MM.1S (cell line): ENCODE results near the gene TMEM238.

ENCODE experiments used
- DNase-seq: peaks from one replicate; pipeline ENCODE4 v3.0.0-alpha.2; 2015
- H2AFZ ChIP-seq: fragments of 300-600 bp; sonication (generic); 2 replicates; pipeline ENCODE4 v1.6.0; 2016; ENCODE audit warnings: antibody characterized with exemption, low read length
- H3F3A ChIP-seq: fragments of 300-600 bp; sonication (generic); 2 replicates; pipeline ENCODE4 v1.6.1; 2016; ENCODE audit warnings: mild to moderate bottlenecking, antibody characterized with exemption, low read length, moderate library complexity, mixed read lengths; ENCODE audit not compliant: insufficient read depth
- H3K27ac ChIP-seq: fragments of 300-600 bp; sonication (generic); 2 replicates; pipeline ENCODE4 v1.5.1; 2016; ENCODE audit warnings: mild to moderate bottlenecking, low read length
- H3K27me3 ChIP-seq: fragments of 300-600 bp; sonication (generic); replicated peaks from 2 replicates; pipeline ENCODE4 v1.6.0; 2016; ENCODE audit warnings: low read length; ENCODE audit not compliant: insufficient read depth
- H3K36me3 ChIP-seq: fragments of 300-600 bp; sonication (generic); replicated peaks from 2 replicates; pipeline ENCODE4 v1.6.1; 2016; ENCODE audit warnings: mild to moderate bottlenecking, low read length, mixed read lengths; ENCODE audit not compliant: insufficient read depth
- H3K4me1 ChIP-seq: fragments of 300-600 bp; sonication (generic); 2 replicates; pipeline ENCODE4 v1.6.1; 2016; ENCODE audit warnings: low read length, mixed read lengths
- H3K4me2 ChIP-seq: fragments of 300-600 bp; sonication (generic); 2 replicates; pipeline ENCODE4 v1.6.0; 2016; ENCODE audit warnings: low read depth, low read length
- H3K4me3 ChIP-seq: fragments of 300-600 bp; sonication (generic); 2 replicates; pipeline ENCODE4 v1.5.1; 2016; ENCODE audit warnings: low read length, mixed read lengths
- H3K79me2 ChIP-seq: fragments of 300-600 bp; sonication (generic); 2 replicates; pipeline ENCODE4 v1.6.1; 2016; ENCODE audit warnings: mixed run types, low read length, mixed read lengths
- H3K9ac ChIP-seq: fragments of 300-600 bp; sonication (generic); 2 replicates; pipeline ENCODE4 v1.6.1; 2016; ENCODE audit warnings: low read length, mixed read lengths
- H3K9me2 ChIP-seq: fragments of 300-600 bp; sonication (generic); replicated peaks from 2 replicates; pipeline ENCODE4 v1.6.1; 2016; ENCODE audit warnings: mild to moderate bottlenecking, low read length, mixed read lengths; ENCODE audit not compliant: insufficient read depth
- H3K9me3 ChIP-seq: fragments of 300-600 bp; sonication (generic); replicated peaks from 2 replicates; pipeline ENCODE4 v1.6.1; 2016; ENCODE audit warnings: mild to moderate bottlenecking, low read length, mixed read lengths; ENCODE audit not compliant: insufficient read depth
- H4K20me1 ChIP-seq: fragments of 300-600 bp; sonication (generic); 2 replicates; pipeline ENCODE4 v1.6.1; 2016; ENCODE audit warnings: mild to moderate bottlenecking, low read length, moderate library complexity, mixed read lengths; ENCODE audit not compliant: insufficient read depth
- CTCF ChIP-seq: fragments of 300-600 bp; sonication (generic); IDR thresholded peaks from 2 replicates; pipeline ENCODE4 v1.5.1; 2016; ENCODE audit warnings: antibody characterized with exemption, low read length, mixed read lengths
- EZH2 ChIP-seq: fragments of 300-600 bp; sonication (generic); optimal IDR thresholded peaks from 2 replicates; pipeline ENCODE3; 2017; ENCODE audit warnings: low read depth, mild to moderate bottlenecking, antibody characterized with exemption, low read length, mixed read lengths
- EZH2phosphoT487 ChIP-seq: fragments of 300-600 bp; sonication (generic); IDR thresholded peaks from 2 replicates; pipeline ENCODE4 v1.6.1; 2018; ENCODE audit warnings: antibody characterized with exemption, low read length

Gene TMEM238

GRCh38 chr19:55352549-55353145 lies 31.4 kb downstream of the TMEM238 start:
- no peak for DNase-seq
- peaks cover 66% of the 10 kb centered on the region for H3K27me3 ChIP-seq

GRCh38 chr19:55352040-55352439 lies 32.1 kb downstream of the TMEM238 start:
- Histone ChIP-seq H4K20me1 (no peaks in the 10 kb centered on the region), H2AFZ (no peak overlapping the region), H3K36me3 (no peaks in the 10 kb centered on the region), H3K4me2 (no peak overlapping the region), H3K9ac (no peak overlapping the region), H3K9me2 (no peaks in the 10 kb centered on the region), H3F3A (no peaks in the 10 kb centered on the region; the same call in 1 of the 2 replicates), H3K4me3 (no peak overlapping the region), H3K79me2 (no peaks in the 10 kb centered on the region), H3K27me3 (peaks cover 60% of the 10 kb centered on the region), H3K4me1 (no peaks in the 10 kb centered on the region), H3K27ac (no peak overlapping the region), H3K9me3 (no peaks in the 10 kb centered on the region)
- DNase-seq: no peak
- TF ChIP-seq EZH2 (no peak), EZH2phosphoT487 (no peak), CTCF (no peak)

More at GRCh38 chr19:55352549-55353145, 31.4 kb downstream of the TMEM238 start:
- Histone ChIP-seq H3K9me2 (no peaks in the 10 kb centered on the region), H3K4me1 (no peaks in the 10 kb centered on the region), H3K4me3 (no peak overlapping the region), H3K9ac (no peak overlapping the region), H4K20me1 (no peaks in the 10 kb centered on the region), H2AFZ (no peak overlapping the region), H3K27ac (no peak overlapping the region), H3K4me2 (no peak overlapping the region), H3K36me3 (no peaks in the 10 kb centered on the region), H3F3A (no peaks in the 10 kb centered on the region; the same call in 1 of the 2 replicates), H3K9me3 (no peaks in the 10 kb centered on the region), H3K79me2 (no peaks in the 10 kb centered on the region)
- no peak for TF ChIP-seq CTCF
- TF ChIP-seq EZH2phosphoT487: no peak
- TF ChIP-seq EZH2: no peak

GRCh38 chr19:55350620-55351315 lies 33.3 kb downstream of the TMEM238 start:
- no peaks in the 10 kb centered on the region for H4K20me1 ChIP-seq
- TF ChIP-seq EZH2phosphoT487 (no peak), CTCF (no peak), EZH2 (no peak)
- H3K36me3 ChIP-seq: no peaks in the 10 kb centered on the region
- no peaks in the 10 kb centered on the region; the same call in 1 of the 2 replicates for H3F3A ChIP-seq
- no peak overlapping the region for H2AFZ ChIP-seq
- no peaks in the 10 kb centered on the region for H3K79me2 ChIP-seq
- no peak overlapping the region for H3K27ac ChIP-seq
- no peak overlapping the region for H3K4me2 ChIP-seq
- H3K9me3 ChIP-seq: no peaks in the 10 kb centered on the region
- no peak for DNase-seq
- H3K4me3 ChIP-seq: no peak overlapping the region
- peaks cover 48% of the 10 kb centered on the region for H3K27me3 ChIP-seq
- no peak overlapping the region for H3K9ac ChIP-seq
- no peaks in the 10 kb centered on the region for H3K4me1 ChIP-seq
- no peaks in the 10 kb centered on the region for H3K9me2 ChIP-seq
